Common myeloid progenitor, CD34-positive (primary cell): ENCODE data around the gene RPTOR.

Source experiments
- CTCF ChIA-PET: fragments of 350-600 bp; sonication (Branson Sonifier 250); formaldehyde crosslinking; loops from one replicate; lab custom pipeline; 2021; ENCODE audit warnings: antibody characterized with exemption; lab: Charles Lee
- POLR2A ChIA-PET: fragments of 350-600 bp; sonication (Branson Sonifier 250); formaldehyde crosslinking; loops from one replicate; lab custom pipeline; 2021; ENCODE audit warnings: antibody characterized with exemption; lab: Charles Lee
- DNase-seq, 3 donors: peaks; one replicate each; pipeline versions ENCODE4 v3.0.0 to v3.0.0-alpha.2; 2013
- H3K27ac ChIP-seq, 2 experiments: 1 replicate in 1 of 2; 2 replicates in 1 of 2; pipeline ENCODE4 v1.7.0; 2013; ENCODE audit warnings: inconsistent platforms in 2 of 2, low read length in 2 of 2, mild to moderate bottlenecking in 2 of 2, low read depth in 1 of 2, moderate library complexity in 1 of 2; ENCODE audit not compliant: severe bottlenecking in 2 of 2, insufficient read depth in 1 of 2, poor library complexity in 1 of 2
- H3K27me3 ChIP-seq, 5 experiments: replicated peaks in 2 of 5; 1 replicate in 3 of 5; 2 replicates in 2 of 5; pipeline versions ENCODE4 v1.6.1 to v1.7.0; 2013; ENCODE audit warnings: low read length in 4 of 5, mild to moderate bottlenecking in 2 of 5, moderate library complexity in 2 of 5, inconsistent platforms in 1 of 5; ENCODE audit not compliant: insufficient read depth in 5 of 5, control insufficient read depth in 4 of 5
- H3K36me3 ChIP-seq, 4 experiments: 1 replicate in 2 of 4; 2 replicates in 2 of 4; pipeline versions ENCODE4 v1.6.1 to v1.7.0; 2013; ENCODE audit warnings: low read length in 3 of 4, control low read depth in 1 of 4, mild to moderate bottlenecking in 1 of 4; ENCODE audit not compliant: control insufficient read depth in 4 of 4, insufficient read depth in 4 of 4
- H3K4me1 ChIP-seq, 4 experiments: 1 replicate in 3 of 4; 2 replicates in 1 of 4; pipeline versions ENCODE4 v1.6.1 to v1.7.1; 2013; ENCODE audit warnings: low read length in 3 of 4, mild to moderate bottlenecking in 3 of 4, control low read depth in 1 of 4, inconsistent platforms in 1 of 4, moderate library complexity in 1 of 4; ENCODE audit not compliant: control insufficient read depth in 4 of 4, insufficient read depth in 4 of 4; ENCODE audit errors: control extremely low read depth in 1 of 4
- H3K4me3 ChIP-seq, 7 experiments: 1 replicate in 4 of 7; 2 replicates in 3 of 7; pipeline versions ENCODE4 v1.5.1 to v1.7.0; 2013; ENCODE audit warnings: mild to moderate bottlenecking in 7 of 7, low read length in 6 of 7, moderate library complexity in 6 of 7, inconsistent platforms in 2 of 7, low read depth in 2 of 7, control low read depth in 1 of 7; ENCODE audit not compliant: insufficient read depth in 4 of 7, control insufficient read depth in 1 of 7; ENCODE audit errors: extremely low read depth in 1 of 7
- H3K9me3 ChIP-seq, 5 experiments: 1 replicate in 4 of 5; 2 replicates in 1 of 5; pipeline versions ENCODE4 v1.6.1 to v1.7.1; 2013; ENCODE audit warnings: low read length in 4 of 5, mild to moderate bottlenecking in 2 of 5, inconsistent platforms in 1 of 5, low read depth in 1 of 5, moderate library complexity in 1 of 5; ENCODE audit not compliant: control insufficient read depth in 4 of 5, insufficient read depth in 2 of 5; ENCODE audit errors: control extremely low read depth in 1 of 5
- WGBS: methylation state at CpG from one replicate; pipeline ENCODE4 v1.1.5; 2013; ENCODE audit not compliant: insufficient coverage; 5-methylcytosine and 5-hydroxymethylcytosine counted together

The RPTOR gene

DNA sequence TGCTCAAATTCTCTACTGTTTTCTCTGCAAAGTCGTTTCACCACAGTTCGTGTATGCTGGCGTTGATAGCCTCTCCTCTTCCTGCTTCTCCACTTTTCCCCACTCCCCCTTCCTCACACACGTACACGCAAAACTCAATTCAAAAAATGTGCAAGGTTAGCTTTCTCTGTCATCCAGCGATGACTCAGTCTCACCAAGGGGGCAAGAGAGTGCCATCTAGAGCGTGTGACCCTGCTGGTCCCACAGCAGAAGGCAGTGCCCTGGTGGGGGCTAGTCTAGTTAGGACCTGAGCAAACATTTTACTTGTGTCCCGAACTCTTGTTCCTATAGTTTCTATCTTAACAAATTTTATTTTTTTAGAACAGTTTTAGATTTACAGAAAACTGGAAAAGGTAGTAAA is 325.8 kb downstream of the RPTOR start:
- Histone ChIP-seq H3K27ac (no peak overlapping the region), H3K4me3 (peak overlapping the region in 2 of 7 experiments; percentile 8 to 13), H3K36me3 (peaks cover 0 to 8% (median 4%) of the 10 kb centered on the region in 4 experiments), H3K4me1 (peaks cover 15 to 45% (median 39%) of the 10 kb centered on the region in 4 experiments), H3K9me3 (no peaks in the 10 kb centered on the region), H3K27me3 (no peaks in the 10 kb centered on the region)
- WGBS, result 0% methylated on average over 3 of the region's 8 CpGs
- DNase-seq, result peak; percentile 44 to 67 (median 46)
- ChIA-PET POLR2A (interaction anchor here (0.7 kb wide), 1 partner anchor 43 kb away, joined by 3 read pairs; no protein-coding TSS in a partner anchor), CTCF (no interaction called here)

- WGBS, result 13% methylated on average over 11 of the region's 12 CpGs
- peak; percentile 33 to 78 (median 74) for DNase-seq
- ChIA-PET CTCF (interaction anchor here (0.8 to 1.4 kb wide), 2 partner anchors 12 to 37 kb away, joined by 3 to 4 read pairs; no protein-coding TSS in a partner anchor), POLR2A (interaction anchor here (0.6 kb wide), 1 partner anchor 18 kb away, joined by 4 read pairs; no protein-coding TSS in a partner anchor)
- Histone ChIP-seq H3K4me3 (peak overlapping the region in 5 of 7 experiments; percentile 16 to 61 (median 51)), H3K4me1 (peaks cover 15 to 45% (median 39%) of the 10 kb centered on the region in 4 experiments), H3K27ac (no peak overlapping the region), H3K36me3 (peaks cover 0 to 8% (median 4%) of the 10 kb centered on the region in 4 experiments), H3K27me3 (no peaks in the 10 kb centered on the region), H3K9me3 (no peaks in the 10 kb centered on the region)
Measured at GRCh38 chr17:80871341-80871740, 326.7 kb downstream of the RPTOR start.

GRCh38 chr17:80872001-80872500 is 327.4 kb downstream of the RPTOR start:
- ChIA-PET POLR2A (interaction anchor here (0.6 kb wide), 1 partner anchor 19 kb away, joined by 4 read pairs; no protein-coding TSS in a partner anchor), CTCF (interaction anchor here (0.8 to 1.4 kb wide), 4 partner anchors 11 to 44 kb away, joined by 3 to 4 read pairs (median 3); no protein-coding TSS in a partner anchor)

DNA sequence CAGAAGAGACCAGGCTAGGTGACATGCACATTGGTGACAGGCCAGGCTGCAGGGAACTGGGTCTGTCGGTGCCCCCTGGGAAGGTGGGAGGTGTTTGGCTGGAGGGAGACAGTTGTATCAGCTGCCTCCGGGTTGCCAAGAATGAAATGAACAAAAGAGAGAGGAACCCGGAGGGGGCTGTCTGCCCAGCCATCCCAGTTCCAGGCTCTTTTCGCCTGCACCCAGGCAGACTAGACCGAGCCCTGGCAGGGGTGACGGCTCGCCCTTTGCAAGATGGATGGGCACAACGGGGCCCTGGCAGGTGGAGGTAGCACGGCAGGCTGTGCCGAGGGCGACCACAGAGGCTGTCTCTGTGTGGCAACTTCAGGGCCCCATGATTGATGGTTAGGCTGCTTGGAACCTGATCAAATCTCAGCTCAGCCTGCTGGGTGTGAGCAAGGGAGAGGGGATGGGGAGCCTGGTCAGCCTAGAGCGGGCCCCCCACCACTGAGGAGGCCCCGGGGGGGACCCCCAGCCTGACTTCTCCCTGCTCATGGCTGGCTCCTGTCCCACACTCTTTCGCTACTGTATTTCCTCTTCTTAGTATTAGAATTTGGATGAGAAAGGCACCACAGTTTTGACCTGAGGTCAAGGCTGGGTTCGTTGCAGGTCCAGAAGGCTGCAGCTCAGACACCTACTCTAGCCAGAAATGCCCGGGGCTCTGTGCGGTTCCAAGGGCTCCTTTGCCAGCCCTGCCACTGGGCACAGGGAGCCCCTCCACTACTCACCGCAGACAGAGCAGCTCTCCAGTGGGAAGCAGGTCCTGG is 328.1 kb downstream of the RPTOR start:
- POLR2A ChIA-PET, result no interaction called here

More at GRCh38 chr17:80872001-80872500, 327.4 kb downstream of the RPTOR start:
- H3K27ac ChIP-seq, result no peak overlapping the region
- H3K27me3 ChIP-seq, result no peaks in the 10 kb centered on the region
- H3K36me3 ChIP-seq, result peaks cover 0 to 8% (median 4%) of the 10 kb centered on the region in 4 experiments
- no peak for DNase-seq
- WGBS, result 78% methylated on average over 11 of the region's 14 CpGs
- H3K4me1 ChIP-seq, result peaks cover 15 to 45% (median 41%) of the 10 kb centered on the region in 4 experiments
- peak overlapping the region in 6 of 7 experiments; percentile 2 to 61 (median 38) for H3K4me3 ChIP-seq
- no peaks in the 10 kb centered on the region for H3K9me3 ChIP-seq

GRCh38 chr17:80873307-80873951 is 328.8 kb downstream of the RPTOR start:
- peak in 1 of 3 donors; percentile 25 for DNase-seq
- 90% methylated on average over 14 of the region's 14 CpGs for WGBS
- Histone ChIP-seq H3K27me3 (no peaks in the 10 kb centered on the region), H3K4me3 (peak overlapping the region in 1 of 7 experiments; percentile 11), H3K36me3 (peaks cover 0 to 8% (median 3%) of the 10 kb centered on the region in 4 experiments), H3K4me1 (peaks cover 15 to 46% (median 43%) of the 10 kb centered on the region in 4 experiments), H3K9me3 (no peaks in the 10 kb centered on the region), H3K27ac (no peak overlapping the region)
- ChIA-PET POLR2A (no interaction called here), CTCF (interaction anchor here (0.8 kb wide), 2 partner anchors 25 to 39 kb away, joined by 3 read pairs; no protein-coding TSS in a partner anchor)

More for the DNA sequence above, 328.1 kb downstream of the RPTOR start:
- DNase-seq, result no peak
- H3K4me3 ChIP-seq, result peak overlapping the region in 1 of 7 experiments; percentile 11
- no peaks in the 10 kb centered on the region for H3K9me3 ChIP-seq
- no peak overlapping the region for H3K27ac ChIP-seq
- no peaks in the 10 kb centered on the region for H3K27me3 ChIP-seq
- WGBS, result 49% methylated on average over 15 of the region's 18 CpGs
- H3K36me3 ChIP-seq, result peaks cover 0 to 8% (median 3%) of the 10 kb centered on the region in 4 experiments
- H3K4me1 ChIP-seq, result peaks cover 15 to 46% (median 43%) of the 10 kb centered on the region in 4 experiments
- CTCF ChIA-PET, result interaction anchor here (0.8 to 1.4 kb wide), 5 partner anchors 12 to 45 kb away, joined by 3 to 4 read pairs (median 3); no protein-coding TSS in a partner anchor

- ChIA-PET POLR2A (no interaction called here), CTCF (no interaction called here)
Measured at GRCh38 chr17:80874866-80875445, 330.3 kb downstream of the RPTOR start.

More at GRCh38 chr17:80874866-80875445, 330.3 kb downstream of the RPTOR start:
- no peaks in the 10 kb centered on the region for H3K9me3 ChIP-seq
- H3K27ac ChIP-seq, result no peak overlapping the region
- H3K4me3 ChIP-seq, result no peak overlapping the region
- no peak for DNase-seq
- H3K4me1 ChIP-seq, result peaks cover 15 to 46% (median 40%) of the 10 kb centered on the region in 4 experiments
- 98% methylated on average over 15 of the region's 19 CpGs for WGBS
- H3K36me3 ChIP-seq, result peaks cover 0 to 14% (median 6%) of the 10 kb centered on the region in 4 experiments
- H3K27me3 ChIP-seq, result no peaks in the 10 kb centered on the region
